Hematopoietic multipotent progenitor cell treated with erythropoietin and hydrocortisone succinate and interleukin-3 and kit ligand, for 15 days (in vitro differentiated cells): Measurements from ENCODE around the gene NCBP2.

Source experiments
- DNase-seq: peaks from one replicate; pipeline ENCODE4 v3.0.0-alpha.2; 2015; ENCODE audit warnings: low spot score

NCBP2 gene

GRCh38 chr3:196941729-196942225, 551 bp downstream of the NCBP2 start:
- peak; percentile 37 for DNase-seq

GRCh38 chr3:196938576-196938975, 3.8 kb downstream of the NCBP2 start:
- DNase-seq = no peak

- DNase-seq = no peak
Observed at GRCh38 chr3:196938124-196938523, 4.2 kb downstream of the NCBP2 start.

- no peak for DNase-seq
Observed at GRCh38 chr3:196936288-196936687, 6.0 kb downstream of the NCBP2 start.

- DNase-seq = no peak
Observed at GRCh38 chr3:196932600-196932999, 9.7 kb downstream of the NCBP2 start.

- no peak for DNase-seq
Observed at GRCh38 chr3:196931828-196932587, 10.3 kb downstream of the NCBP2 start.

- no peak for DNase-seq
Observed at GRCh38 chr3:196931157-196931556, 11.2 kb downstream of the NCBP2 start.

GRCh38 chr3:196927571-196928453, 14.5 kb downstream of the NCBP2 start:
- no peak for DNase-seq

- DNase-seq = no peak
Observed at GRCh38 chr3:196920733-196921132, 21.6 kb downstream of the NCBP2 start.

- DNase-seq = no peak
Observed at GRCh38 chr3:196918968-196919367, 23.4 kb downstream of the NCBP2 start.

GRCh38 chr3:196916995-196917394, 25.3 kb downstream of the NCBP2 start:
- no peak for DNase-seq

GRCh38 chr3:196916221-196916620, 26.1 kb downstream of the NCBP2 start:
- DNase-seq = no peak

- no peak for DNase-seq
Observed at GRCh38 chr3:196915375-196915774, 27.0 kb downstream of the NCBP2 start.

- DNase-seq = no peak
Observed at GRCh38 chr3:196914866-196915265, 27.5 kb downstream of the NCBP2 start.

GRCh38 chr3:196903740-196904139, 38.6 kb downstream of the NCBP2 start:
- no peak for DNase-seq

GRCh38 chr3:196902296-196902695, 40.0 kb downstream of the NCBP2 start:
- DNase-seq = no peak

- no peak for DNase-seq
Observed at GRCh38 chr3:196901768-196902167, 40.6 kb downstream of the NCBP2 start.

- no peak for DNase-seq
Observed at GRCh38 chr3:196896229-196896628, 46.1 kb downstream of the NCBP2 start.

GRCh38 chr3:196894557-196895295, 47.6 kb downstream of the NCBP2 start:
- DNase-seq = no peak

- no peak for DNase-seq
Observed at GRCh38 chr3:196889844-196890708, 52.3 kb downstream of the NCBP2 start.

GRCh38 chr3:196886144-196886543, 56.2 kb downstream of the NCBP2 start:
- DNase-seq = no peak
